K562 treated with DMSO at 1 percent for 24 hours (cell line): ENCODE measurements around the gene PDIA6. TPM values are rescaled to one million over a fixed set of nuclear protein-coding genes. Genes with fewer than 3 reads are reported as not detected.

ENCODE experiments used
- total RNA-seq: library from RNA; unstranded; fragments of 300-600 nt; gene quantifications from 2 replicates; pipeline ENCODE4 v1.2.3, GENCODE V29; 2022; ENCODE audit warnings: low read depth; ENCODE audit not compliant: insufficient read depth

The PDIA6 gene
- 162 and 163 TPM in 2 replicates for total RNA-seq

GRCh38 chr2:10812362-10813162 lies at the start of gene PDIA6:
Gene PDIA6, minus strand, starts transcription at chr2:10812785. Its CDS starts 89 bp downstream, at chr2:10812696.

Other genes with a start within 250 kb of the PDIA6 start
- gene NOL10, start 122.8 kb downstream of the PDIA6 start, total RNA-seq: 7.6 and 9.7 TPM in 2 replicates
- gene ATP6V1C2, start 91.2 kb downstream of the PDIA6 start, total RNA-seq: 0.25 and 0.64 TPM in 2 replicates
- not detected in 2 replicates for gene KCNF1, start 99.1 kb upstream of the PDIA6 start, total RNA-seq